A673 (cell line): ENCODE results near the gene PWWP2B.

Experiments used
- CTCF ChIP-seq: fragments of 300-800, 200-600 bp; sonication (generic); conservative IDR thresholded peaks from 2 replicates; pipeline ENCODE4 v1.5.1; 2017; ENCODE audit warnings: low read depth, mild to moderate bottlenecking, antibody characterized with exemption, low read length, moderate library complexity, mixed read lengths
- EZH2 ChIP-seq: fragments of 200-600 bp; sonication (generic); IDR thresholded peaks from 2 replicates; pipeline ENCODE4 v1.6.1; 2017; ENCODE audit warnings: borderline replicate concordance, low read depth, mild to moderate bottlenecking, mixed read lengths, antibody characterized with exemption, low read length; ENCODE audit not compliant: poor library complexity, severe bottlenecking

GRCh38 chr10:132447446-132448247 lies 50.6 kb downstream of the PWWP2B start:
- TF ChIP-seq EZH2 (no peak), CTCF (no peak)
